ENCODE measurements around the gene UBL4A.

The UBL4A gene

DNA sequence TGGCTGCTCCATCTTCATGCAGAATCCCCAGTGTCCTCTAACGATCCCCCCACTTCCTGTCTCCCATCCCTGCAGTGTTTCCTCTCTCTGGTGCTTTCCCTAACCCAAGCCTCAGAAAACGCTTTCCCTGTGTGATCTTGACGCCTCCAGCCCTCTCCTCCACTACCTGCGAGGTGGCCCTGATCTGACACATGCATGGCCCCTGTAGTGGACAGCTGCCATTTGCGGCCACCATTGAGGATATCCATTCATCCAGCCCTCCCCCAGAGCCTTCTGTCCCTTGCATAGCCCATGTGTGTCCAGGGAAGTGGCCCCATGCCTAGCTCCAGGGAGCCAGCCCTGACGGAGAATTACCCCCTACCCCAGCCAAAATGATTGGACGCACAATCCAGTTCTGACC is 3.1 kb downstream of the UBL4A start:
- Histone ChIP-seq H3K27me3 (ENCODE audit: insufficient read depth, low read length, poor library complexity) (no peaks in the 10 kb centered on the region), H3K9me3 (ENCODE audit: insufficient read depth, low read length, severe bottlenecking) (no peaks in the 10 kb centered on the region), H3K36me3 (ENCODE audit: insufficient read depth, low read length) (peaks cover 21% of the 10 kb centered on the region), H3K4me1 (ENCODE audit: insufficient read depth, low read length) (peaks cover 41% of the 10 kb centered on the region), H3K79me2 (ENCODE audit: insufficient read depth, low read length) (peaks cover 20% of the 10 kb centered on the region), H3K4me3 (ENCODE audit: low read depth in 1 of 2, low read length in 2 of 2) (no peak overlapping the region), H3K27ac (ENCODE audit: low read length) (no peak overlapping the region), H3K4me2 (ENCODE audit: insufficient read depth, low read length) (no peak overlapping the region; the same call in 1 of the 2 replicates), H3K9ac (ENCODE audit: low read depth, low read length) (no peak overlapping the region), H2AFZ (ENCODE audit: low read depth, low read length) (no peak overlapping the region), H4K20me1 (ENCODE audit: insufficient read depth, low read length) (peaks cover 17% of the 10 kb centered on the region)
- TF ChIP-seq, protein P1, sequence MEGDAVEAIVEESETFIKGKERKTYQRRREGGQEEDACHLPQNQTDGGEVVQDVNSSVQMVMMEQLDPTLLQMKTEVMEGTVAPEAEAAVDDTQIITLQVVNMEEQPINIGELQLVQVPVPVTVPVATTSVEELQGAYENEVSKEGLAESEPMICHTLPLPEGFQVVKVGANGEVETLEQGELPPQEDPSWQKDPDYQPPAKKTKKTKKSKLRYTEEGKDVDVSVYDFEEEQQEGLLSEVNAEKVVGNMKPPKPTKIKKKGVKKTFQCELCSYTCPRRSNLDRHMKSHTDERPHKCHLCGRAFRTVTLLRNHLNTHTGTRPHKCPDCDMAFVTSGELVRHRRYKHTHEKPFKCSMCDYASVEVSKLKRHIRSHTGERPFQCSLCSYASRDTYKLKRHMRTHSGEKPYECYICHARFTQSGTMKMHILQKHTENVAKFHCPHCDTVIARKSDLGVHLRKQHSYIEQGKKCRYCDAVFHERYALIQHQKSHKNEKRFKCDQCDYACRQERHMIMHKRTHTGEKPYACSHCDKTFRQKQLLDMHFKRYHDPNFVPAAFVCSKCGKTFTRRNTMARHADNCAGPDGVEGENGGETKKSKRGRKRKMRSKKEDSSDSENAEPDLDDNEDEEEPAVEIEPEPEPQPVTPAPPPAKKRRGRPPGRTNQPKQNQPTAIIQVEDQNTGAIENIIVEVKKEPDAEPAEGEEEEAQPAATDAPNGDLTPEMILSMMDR (IDR thresholded peaks at IDR 0.05; ENCODE audit: borderline replicate concordance, extremely low read depth, low read length, poor library complexity, severe bottlenecking) = no peak
- TF ChIP-seq EZH2 (IDR thresholded peaks at IDR 0.05; ENCODE audit: borderline replicate concordance, low read depth, low read length, severe bottlenecking) = no peak
- ATAC-seq (ENCODE audit: insufficient read depth, low read depth) (no peak), DNase-seq (no peak)

DNA sequence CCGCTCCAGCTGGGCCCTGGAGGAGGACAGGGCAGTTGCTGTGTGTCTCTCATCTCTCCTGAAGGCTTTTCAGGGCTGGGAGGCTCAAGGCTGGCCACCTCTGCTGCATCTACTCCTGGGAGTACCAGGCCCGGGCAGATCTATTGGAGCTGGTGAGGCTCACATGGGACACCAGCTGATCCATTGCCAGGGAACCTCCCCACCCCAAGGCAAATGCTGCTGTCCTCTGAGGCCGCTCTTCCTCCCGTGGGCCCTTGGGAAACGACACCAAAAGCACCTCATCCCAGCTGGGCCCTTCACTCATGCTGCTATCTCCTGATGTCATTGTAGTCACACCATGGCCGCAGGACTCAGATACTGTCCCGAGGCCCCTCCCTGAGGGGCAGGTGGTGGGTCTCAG is 3.6 kb downstream of the UBL4A start:
- TF ChIP-seq EZH2 (IDR thresholded peaks at IDR 0.05; ENCODE audit: borderline replicate concordance, low read depth, low read length, severe bottlenecking) = no peak
- Histone ChIP-seq H3K4me1 (ENCODE audit: insufficient read depth, low read length) (peaks cover 45% of the 10 kb centered on the region), H3K9ac (ENCODE audit: low read depth, low read length) (no peak overlapping the region), H3K4me2 (ENCODE audit: insufficient read depth, low read length) (no peak overlapping the region), H3K4me3 (ENCODE audit: low read depth in 1 of 2, low read length in 2 of 2) (no peak overlapping the region), H2AFZ (ENCODE audit: low read depth, low read length) (no peak overlapping the region), H3K27me3 (ENCODE audit: insufficient read depth, low read length, poor library complexity) (no peaks in the 10 kb centered on the region), H4K20me1 (ENCODE audit: insufficient read depth, low read length) (peaks cover 17% of the 10 kb centered on the region), H3K27ac (ENCODE audit: low read length) (no peak overlapping the region), H3K79me2 (ENCODE audit: insufficient read depth, low read length) (peaks cover 26% of the 10 kb centered on the region), H3K9me3 (ENCODE audit: insufficient read depth, low read length, severe bottlenecking) (no peaks in the 10 kb centered on the region), H3K36me3 (ENCODE audit: insufficient read depth, low read length) (peaks cover 21% of the 10 kb centered on the region)
- no peak for DNase-seq
- no peak for ATAC-seq (ENCODE audit: insufficient read depth, low read depth)

DNA sequence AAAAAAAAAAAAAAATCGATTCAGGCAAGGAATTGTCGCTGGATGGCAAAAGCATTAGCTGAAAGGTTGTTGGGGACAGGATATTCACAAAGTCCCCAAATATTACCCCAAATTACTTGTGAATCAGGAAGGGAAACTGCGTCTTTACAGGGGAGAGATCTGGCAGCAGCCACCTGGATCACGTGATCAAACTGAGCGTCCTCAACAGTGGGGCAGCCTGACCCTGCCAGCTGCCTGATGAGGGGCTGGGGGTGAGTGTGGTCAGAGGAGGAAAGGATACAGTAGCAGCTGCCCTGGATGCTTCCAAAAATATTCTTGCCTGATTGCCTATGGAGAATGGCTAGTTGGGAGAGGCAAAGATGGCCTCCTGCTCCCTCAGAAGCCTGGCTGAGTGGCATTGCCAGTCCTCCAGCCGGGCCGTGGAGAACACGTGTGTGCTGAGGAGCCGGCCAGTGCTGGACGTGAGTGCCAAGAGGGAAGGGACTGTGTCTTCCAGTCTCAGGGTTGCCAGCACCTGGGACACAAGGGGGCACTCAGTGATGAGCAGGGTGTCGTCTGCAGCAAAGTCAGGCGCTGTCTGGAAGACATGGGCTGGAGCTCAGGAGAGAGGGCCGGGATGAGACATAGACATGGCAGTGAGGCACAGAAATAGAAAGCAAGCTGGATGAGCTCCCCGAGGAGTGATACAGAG is 4.4 kb downstream of the UBL4A start:
- DNase-seq = no peak
- Histone ChIP-seq H3K79me2 (ENCODE audit: insufficient read depth, low read length) (peaks cover 26% of the 10 kb centered on the region), H3K27me3 (ENCODE audit: insufficient read depth, low read length, poor library complexity) (no peaks in the 10 kb centered on the region), H3K4me3 (ENCODE audit: low read depth in 1 of 2, low read length in 2 of 2) (no peak overlapping the region), H3K36me3 (ENCODE audit: insufficient read depth, low read length) (peaks cover 21% of the 10 kb centered on the region), H3K27ac (ENCODE audit: low read length) (no peak overlapping the region), H3K9me3 (ENCODE audit: insufficient read depth, low read length, severe bottlenecking) (no peaks in the 10 kb centered on the region), H4K20me1 (ENCODE audit: insufficient read depth, low read length) (peaks cover 17% of the 10 kb centered on the region), H3K9ac (ENCODE audit: low read depth, low read length) (no peak overlapping the region), H3K4me2 (ENCODE audit: insufficient read depth, low read length) (no peak overlapping the region), H2AFZ (ENCODE audit: low read depth, low read length) (no peak overlapping the region), H3K4me1 (ENCODE audit: insufficient read depth, low read length) (peaks cover 45% of the 10 kb centered on the region)
- no peak for TF ChIP-seq EZH2 (IDR thresholded peaks at IDR 0.05; ENCODE audit: borderline replicate concordance, low read depth, low read length, severe bottlenecking)
- TF ChIP-seq, protein P1 (IDR thresholded peaks at IDR 0.05; ENCODE audit: borderline replicate concordance, extremely low read depth, low read length, poor library complexity, severe bottlenecking) = no peak
- ATAC-seq (ENCODE audit: insufficient read depth, low read depth) = no peak

DNA sequence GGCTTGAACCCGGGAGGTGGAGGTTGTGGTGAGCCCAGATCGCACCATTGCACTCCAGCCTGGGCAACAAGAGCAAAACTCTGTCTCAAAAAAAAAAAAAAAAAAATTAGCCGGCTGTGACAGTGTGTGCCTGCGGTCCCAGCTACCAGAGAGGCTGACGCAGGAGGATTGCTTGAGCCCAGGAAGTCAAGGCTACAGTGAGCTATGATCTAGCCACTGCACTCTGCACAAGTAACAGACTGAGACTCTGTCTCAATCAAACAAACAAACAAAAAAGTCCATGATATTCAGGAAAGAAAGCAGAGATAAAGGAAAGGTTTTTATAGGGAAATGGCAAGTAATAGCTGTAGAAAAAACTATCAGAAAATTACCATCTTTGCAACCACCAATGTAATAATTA is 5.2 kb downstream of the UBL4A start:
- Histone ChIP-seq H3K27ac (ENCODE audit: low read length) (no peak overlapping the region), H3K9me3 (ENCODE audit: insufficient read depth, low read length, severe bottlenecking) (no peaks in the 10 kb centered on the region), H3K4me2 (ENCODE audit: insufficient read depth, low read length) (no peak overlapping the region), H3K36me3 (ENCODE audit: insufficient read depth, low read length) (peaks cover 21% of the 10 kb centered on the region), H3K4me3 (ENCODE audit: low read depth in 1 of 2, low read length in 2 of 2) (no peak overlapping the region), H3K27me3 (ENCODE audit: insufficient read depth, low read length, poor library complexity) (no peaks in the 10 kb centered on the region), H3K79me2 (ENCODE audit: insufficient read depth, low read length) (peaks cover 24% of the 10 kb centered on the region), H3K4me1 (ENCODE audit: insufficient read depth, low read length) (peaks cover 45% of the 10 kb centered on the region), H2AFZ (ENCODE audit: low read depth, low read length) (no peak overlapping the region), H4K20me1 (ENCODE audit: insufficient read depth, low read length) (peaks cover 17% of the 10 kb centered on the region), H3K9ac (ENCODE audit: low read depth, low read length) (no peak overlapping the region)
- DNase-seq (no peak), ATAC-seq (ENCODE audit: insufficient read depth, low read depth) (no peak)
- TF ChIP-seq, protein P1 (IDR thresholded peaks at IDR 0.05; ENCODE audit: borderline replicate concordance, extremely low read depth, low read length, poor library complexity, severe bottlenecking) = no peak
- no peak for TF ChIP-seq EZH2 (IDR thresholded peaks at IDR 0.05; ENCODE audit: borderline replicate concordance, low read depth, low read length, severe bottlenecking)
